Tibial artery (tissue), 4 donors: ENCODE results near the gene RAB25.

ENCODE experiments used
- DNase-seq, 2 donors: peaks; one replicate each; pipeline ENCODE4 v3.0.0-alpha.2; 2019
- H3K27ac ChIP-seq, 2 donors: fragments of 200-600 bp; sonication (generic) in 1 of 2; 1 replicate in 1 of 2; 2 replicates in 1 of 2; pipeline ENCODE4 v1.5.1; 2018 to 2019; ENCODE audit warnings: mild to moderate bottlenecking in 1 of 2
- H3K27me3 ChIP-seq, 2 donors: fragments of 200-600 bp; sonication (generic) in 1 of 2; one replicate each; pipeline versions ENCODE4 v1.5.1 to v1.6.0; 2016 to 2019
- H3K36me3 ChIP-seq, 3 donors: fragments of 200-600 bp; sonication (generic) in 2 of 3; one replicate each; pipeline ENCODE4 v1.5.1; 2016 to 2019; ENCODE audit warnings: mild to moderate bottlenecking in 2 of 3
- H3K4me1 ChIP-seq, 4 donors: fragments of 200-600 bp; sonication (generic) in 2 of 4; 1 replicate in 3 of 4; 2 replicates in 1 of 4; pipeline ENCODE4 v1.5.1; 2016 to 2019
- H3K4me3 ChIP-seq, 2 donors: fragments of 200-600 bp; sonication (generic) in 1 of 2; 1 replicate in 1 of 2; 2 replicates in 1 of 2; pipeline ENCODE4 v1.5.1; 2018 to 2019; ENCODE audit warnings: mild to moderate bottlenecking in 2 of 2
- H3K9me3 ChIP-seq, 3 donors: fragments of 200-600 bp; sonication (generic) in 1 of 3; one replicate each; pipeline ENCODE4 v1.5.1; 2016 to 2019
- CTCF ChIP-seq, 2 experiments: fragments of 200-600 bp in 1 of 2; fragments of 450-650 bp in 1 of 2; IDR thresholded peaks; one replicate each; pipeline ENCODE4 v1.5.1; 2017 to 2019; ENCODE audit warnings: antibody characterized with exemption in 2 of 2, mild to moderate bottlenecking in 1 of 2, moderate library complexity in 1 of 2
- intact Hi-C: fragments of 100-400 bp; cut with DNase I; formaldehyde crosslinking; loops from one replicate; pipeline ENCODE4 v1.15.0; 2023; ENCODE audit warnings: low total_unique reads

Gene RAB25

GRCh38 chr1:156073740-156074139 lies 12.8 kb downstream of the RAB25 start:
- Histone ChIP-seq H3K9me3 (no peaks in the 10 kb centered on the region), H3K27me3 (peaks cover 0 to 15% of the 10 kb centered on the region in 2 donors), H3K36me3 (peaks cover 0 to 8% (median 0%) of the 10 kb centered on the region in 3 donors), H3K4me1 (no peaks in the 10 kb centered on the region), H3K4me3 (no peak overlapping the region), H3K27ac (no peak overlapping the region)
- no peak for TF ChIP-seq CTCF (IDR thresholded peaks at IDR 0.05)
- DNase-seq: no peak
- intact Hi-C loops: no loop called here

GRCh38 chr1:156074661-156075060 lies 13.7 kb downstream of the RAB25 start:
- no peak for TF ChIP-seq CTCF (IDR thresholded peaks at IDR 0.05)
- intact Hi-C loops: no loop called here
- Histone ChIP-seq H3K27me3 (peaks cover 0 to 15% of the 10 kb centered on the region in 2 donors), H3K27ac (no peak overlapping the region), H3K9me3 (no peaks in the 10 kb centered on the region), H3K4me1 (no peaks in the 10 kb centered on the region), H3K4me3 (no peak overlapping the region), H3K36me3 (peaks cover 0 to 5% (median 0%) of the 10 kb centered on the region in 3 donors)
- DNase-seq: no peak

- Histone ChIP-seq H3K27ac (no peak overlapping the region), H3K27me3 (peaks cover 0 to 15% of the 10 kb centered on the region in 2 donors), H3K4me3 (no peak overlapping the region), H3K4me1 (no peaks in the 10 kb centered on the region), H3K9me3 (no peaks in the 10 kb centered on the region), H3K36me3 (peaks cover 0 to under 1% (median 0%) of the 10 kb centered on the region in 3 donors)
- intact Hi-C loops: no loop called here
- no peak for TF ChIP-seq CTCF (IDR thresholded peaks at IDR 0.05)
- no peak for DNase-seq
Observed at GRCh38 chr1:156075162-156075561, 14.2 kb downstream of the RAB25 start.

GRCh38 chr1:156075775-156076204 lies 14.8 kb downstream of the RAB25 start:
- no peak for TF ChIP-seq CTCF (IDR thresholded peaks at IDR 0.05)
- no peak overlapping the region for H3K4me3 ChIP-seq
- intact Hi-C loops: no loop called here
- H3K27ac ChIP-seq: no peak overlapping the region
- DNase-seq: no peak
- H3K27me3 ChIP-seq: peaks cover 0 to 18% of the 10 kb centered on the region in 2 donors
- H3K36me3 ChIP-seq: no peaks in the 10 kb centered on the region
- no peaks in the 10 kb centered on the region for H3K4me1 ChIP-seq
- no peaks in the 10 kb centered on the region for H3K9me3 ChIP-seq

GRCh38 chr1:156076609-156077429 lies 15.9 kb downstream of the RAB25 start:
- H3K27me3 ChIP-seq: peaks cover 0 to 22% of the 10 kb centered on the region in 2 donors
- H3K4me3 ChIP-seq: peak overlapping the region; percentile 35 to 45
- no peaks in the 10 kb centered on the region for H3K9me3 ChIP-seq
- no peak overlapping the region for H3K27ac ChIP-seq
- peaks cover 0 to 9% (median 3%) of the 10 kb centered on the region in 4 donors for H3K4me1 ChIP-seq
- no peak for DNase-seq
- intact Hi-C loops: no loop called here
- TF ChIP-seq CTCF (IDR thresholded peaks at IDR 0.05): no peak
- H3K36me3 ChIP-seq: no peaks in the 10 kb centered on the region
